IMR-90 (cell line): ENCODE results near the gene CD46. TPM values are rescaled to one million over a fixed set of nuclear protein-coding genes. Genes with fewer than 3 reads are reported as not detected.

Source experiments
- ATAC-seq: fragments of 200-7000 bp; cut with Tn5 transposase; 2 replicates; pipeline ENCODE4 v1.9.1; 2020; ENCODE audit warnings: low read depth, mild to moderate bottlenecking, moderate library complexity
- BruUV-seq: library from RNA; stranded (reverse); fragments of 400-500 nt; replicated peaks from 2 replicates; lab custom pipeline; 2021; lab: Mats Ljungman, UMichigan
- CTCF ChIA-PET: fragments of 300-600 bp; formaldehyde crosslinking; extraction: SDS; loops from one replicate; lab custom pipeline; 2021; ENCODE audit warnings: antibody characterized with exemption; lab: Yijun Ruan, JAX
- POLR2A ChIA-PET: fragments of 300-600 bp; sonication (Branson Sonifier 250); formaldehyde crosslinking; loops from one replicate; lab custom pipeline; 2022; ENCODE audit warnings: antibody characterized with exemption; ENCODE audit not compliant: unreplicated experiment; lab: Charles Lee
- DNase-seq: peaks from one replicate; pipeline ENCODE4 v3.0.0; 2013
- H2AFZ ChIP-seq: replicated peaks from 2 replicates; pipeline ENCODE3; 2013; ENCODE audit warnings: low read length, mild to moderate bottlenecking; ENCODE audit not compliant: poor library complexity
- H2AK5ac ChIP-seq: 2 replicates; pipeline ENCODE4 v1.6.1; 2013; ENCODE audit warnings: low read depth, low read length, inconsistent platforms
- H2AK9ac ChIP-seq: replicated peaks from 2 replicates; pipeline ENCODE3; 2013; ENCODE audit warnings: mild to moderate bottlenecking, low read depth, low read length, moderate library complexity; ENCODE audit not compliant: poor library complexity
- H2BK120ac ChIP-seq: 2 replicates; pipeline ENCODE4 v1.6.1; 2013; ENCODE audit warnings: low read depth, low read length, inconsistent platforms
- H2BK15ac ChIP-seq: 3 replicates; pipeline ENCODE4 v1.6.1; 2013; ENCODE audit warnings: low read depth, low read length, inconsistent platforms
- H2BK20ac ChIP-seq: 2 replicates; pipeline ENCODE4 v1.6.1; 2013; ENCODE audit warnings: low read depth, mild to moderate bottlenecking, inconsistent platforms, low read length, moderate library complexity
- H2BK5ac ChIP-seq: 2 replicates; pipeline ENCODE4 v1.6.1; 2013; ENCODE audit warnings: mild to moderate bottlenecking, low read depth, low read length, inconsistent platforms; ENCODE audit not compliant: poor library complexity, severe bottlenecking
- H3K14ac ChIP-seq: replicated peaks from 2 replicates; pipeline ENCODE4 v1.6.1; 2013; ENCODE audit warnings: low read depth, low read length, inconsistent platforms
- H3K18ac ChIP-seq: 2 replicates; pipeline ENCODE4 v1.6.1; 2013; ENCODE audit warnings: low read depth, low read length, control low read depth
- H3K23ac ChIP-seq: 2 replicates; pipeline ENCODE4 v1.6.1; 2013; ENCODE audit warnings: low read depth, low read length, inconsistent platforms
- H3K27ac ChIP-seq: 2 replicates; pipeline ENCODE4 v1.5.1; 2013; ENCODE audit warnings: mild to moderate bottlenecking, control low read depth, low read length; ENCODE audit not compliant: insufficient read depth
- H3K27me3 ChIP-seq: 2 replicates; pipeline ENCODE4 v1.6.1; 2013; ENCODE audit warnings: low read length; ENCODE audit not compliant: control insufficient read depth, insufficient read depth
- H3K36me3 ChIP-seq: 2 replicates; pipeline ENCODE4 v1.6.1; 2013; ENCODE audit warnings: low read length, mixed read lengths; ENCODE audit not compliant: control insufficient read depth, insufficient read depth
- H3K4ac ChIP-seq: 2 replicates; pipeline ENCODE4 v1.6.1; 2013; ENCODE audit warnings: low read depth, low read length, inconsistent platforms
- H3K4me1 ChIP-seq: 2 replicates; pipeline ENCODE4 v1.6.1; 2013; ENCODE audit warnings: low read length, mixed read lengths; ENCODE audit not compliant: control insufficient read depth, insufficient read depth
- H3K4me2 ChIP-seq: 2 replicates; pipeline ENCODE4 v1.6.1; 2013; ENCODE audit warnings: low read depth, mild to moderate bottlenecking, control low read depth, low read length, moderate library complexity
- H3K4me3 ChIP-seq: 2 replicates; pipeline ENCODE4 v1.5.1; 2013; ENCODE audit warnings: low read depth, mild to moderate bottlenecking, control low read depth, low read length, moderate library complexity; ENCODE audit not compliant: insufficient read depth
- H3K56ac ChIP-seq: 2 replicates; pipeline ENCODE4 v1.6.1; 2013; ENCODE audit warnings: low read length, inconsistent platforms; ENCODE audit not compliant: insufficient read depth; ENCODE audit errors: extremely low read depth
- H3K79me1 ChIP-seq, 2 experiments: 2 replicates each; pipeline ENCODE4 v1.6.1; 2013; ENCODE audit warnings: low read length in 2 of 2, inconsistent platforms in 1 of 2, low read depth in 1 of 2
- H3K9ac ChIP-seq: 2 replicates; pipeline ENCODE4 v1.6.1; 2013; ENCODE audit warnings: low read depth, low read length, control low read depth
- H3K9me1 ChIP-seq: 2 replicates; pipeline ENCODE4 v1.6.1; 2013; ENCODE audit warnings: low read length, inconsistent platforms; ENCODE audit not compliant: insufficient read depth
- H3K9me3 ChIP-seq: 2 replicates; pipeline ENCODE4 v1.6.1; 2013; ENCODE audit warnings: low read length; ENCODE audit not compliant: control insufficient read depth, insufficient read depth
- H4K20me1 ChIP-seq: 2 replicates; pipeline ENCODE4 v1.6.1; 2013; ENCODE audit warnings: low read length, inconsistent platforms; ENCODE audit not compliant: insufficient read depth
- H4K5ac ChIP-seq: 2 replicates; pipeline ENCODE4 v1.6.1; 2013; ENCODE audit warnings: mild to moderate bottlenecking, low read depth, low read length, control low read depth
- H4K8ac ChIP-seq, 2 experiments: 2 replicates each; pipeline ENCODE4 v1.6.1; 2013; ENCODE audit warnings: low read depth in 2 of 2, low read length in 2 of 2, control low read depth in 1 of 2, inconsistent platforms in 1 of 2
- H4K91ac ChIP-seq: 2 replicates; pipeline ENCODE4 v1.6.1; 2013; ENCODE audit warnings: low read depth, low read length, inconsistent platforms; ENCODE audit not compliant: insufficient read depth
- BHLHE40 ChIP-seq: fragments of 150-350 bp; IDR thresholded peaks from 2 replicates; pipeline ENCODE4 v1.6.1; 2016; ENCODE audit warnings: mild to moderate bottlenecking, low read depth, low read length
- CEBPB ChIP-seq: IDR thresholded peaks from 2 replicates; pipeline ENCODE4 v1.6.1; 2012; ENCODE audit warnings: low read depth, low read length, improper control_type of control experiment
- CHD1 ChIP-seq: IDR thresholded peaks from 2 replicates; pipeline ENCODE4 v1.6.1; 2012; ENCODE audit warnings: low read depth, low read length, improper control_type of control experiment
- FOS ChIP-seq: fragments of 150-350 bp; IDR thresholded peaks from 2 replicates; pipeline ENCODE4 v1.6.1; 2016; ENCODE audit warnings: low read depth, low read length
- MAZ ChIP-seq: IDR thresholded peaks from 2 replicates; pipeline ENCODE4 v1.6.1; 2012; ENCODE audit warnings: low read depth, mild to moderate bottlenecking, low read length, improper control_type of control experiment, moderate library complexity, borderline replicate concordance
- MXI1 ChIP-seq: IDR thresholded peaks from 2 replicates; pipeline ENCODE4 v1.6.1; 2012; ENCODE audit warnings: low read depth, mild to moderate bottlenecking, low read length, moderate library complexity, borderline replicate concordance
- NFE2L2 ChIP-seq: fragments of 150-350 bp; IDR thresholded peaks from 2 replicates; pipeline ENCODE4 v1.6.1; 2016; ENCODE audit warnings: low read depth, mild to moderate bottlenecking, low read length
- POLR2A ChIP-seq: IDR thresholded peaks from 2 replicates; pipeline ENCODE4 v1.6.1; 2012; ENCODE audit warnings: mild to moderate bottlenecking, low read depth, low read length
- RFX5 ChIP-seq: IDR thresholded peaks from 2 replicates; pipeline ENCODE4 v1.8.0; 2012; ENCODE audit warnings: low read depth, mild to moderate bottlenecking, low read length, moderate library complexity
- WGBS, 2 experiments: methylation state at CpG; one replicate each; pipeline versions ENCODE4 v1.1.5 to v1.1.7; 2013; ENCODE audit warnings: missing lambda C conversion rate in 2 of 2; ENCODE audit not compliant: insufficient read length in 1 of 2; ENCODE audit errors: extremely low coverage in 2 of 2; 5-methylcytosine and 5-hydroxymethylcytosine counted together
- dilution Hi-C: fragments of 300-500 bp; cut with HindIII; formaldehyde crosslinking; loops from one replicate; pipeline ENCODE4 v1.14.3; 2018; ENCODE audit warnings: low sequenced_read_pairs; ENCODE audit not compliant: unreplicated experiment
- in situ Hi-C: fragments of 300-500 bp; cut with MboI; formaldehyde crosslinking; loops from 3 replicates; pipeline ENCODE4 v1.14.3; 2019; ENCODE audit warnings: low sequenced_read_pairs, inconsistent platforms, mixed read lengths
- intact Hi-C: fragments of 100-400 bp; cut with micrococcal nuclease; formaldehyde crosslinking; loops from 2 replicates; pipeline ENCODE4 v1.10.0; 2022
- polyA plus RNA-seq, 3 experiments: library from polyadenylated mRNA; depleted of rRNA; stranded (reverse); fragments of >200 nt; gene quantifications; 2 replicates each; pipeline ENCODE4 v1.2.3, GENCODE V29; 2012; ENCODE audit warnings: low replicate concordance in 1 of 3
- total RNA-seq: library from RNA; depleted of rRNA; stranded (reverse); fragments of >200 nt; gene quantifications from 2 replicates; pipeline ENCODE4 v1.2.3, GENCODE V29; 2012
- TF ChIP-seq, protein P1 (sequence below): fragments of 150-350 bp; IDR thresholded peaks from 2 replicates; pipeline ENCODE4 v1.6.1; 2016; ENCODE audit warnings: low read depth, mild to moderate bottlenecking, low read length, moderate library complexity, borderline replicate concordance
- TF ChIP-seq, protein P2 (sequence below): fragments of 150-350 bp; IDR thresholded peaks from 2 replicates; pipeline ENCODE4 v1.6.1; 2017; ENCODE audit warnings: mild to moderate bottlenecking, antibody characterized with exemption, low read length, low read depth
- TF ChIP-seq, protein P3 (sequence below): conservative IDR thresholded peaks from 2 replicates; pipeline ENCODE4 v1.5.1; 2012; ENCODE audit warnings: mild to moderate bottlenecking, low read depth, low read length, improper control_type of control experiment

CD46 gene
- total and polyA plus RNA-seq, 2 of the 4 experiments (the other 2 are of a cell fraction), result 37.1 to 82.0 TPM

DNA sequence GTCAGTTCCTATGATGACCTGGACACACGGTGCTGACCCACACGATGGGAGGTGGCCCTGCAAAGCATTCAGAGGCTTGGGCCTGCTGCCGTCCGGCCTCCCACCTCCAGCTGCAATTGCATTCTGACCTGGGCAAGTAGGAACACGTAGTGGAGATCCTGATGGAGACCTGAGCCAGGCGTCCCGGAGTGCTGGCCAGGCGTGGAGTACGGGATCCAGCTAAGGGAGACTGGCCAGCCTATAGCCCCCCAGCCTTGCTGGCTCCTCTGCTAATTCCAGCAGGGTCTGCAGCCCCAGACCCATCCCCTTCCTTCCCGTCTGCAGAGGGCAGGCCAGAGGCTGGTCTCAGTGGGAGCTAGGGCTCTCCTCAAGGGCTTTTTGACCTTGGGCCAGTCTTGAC is 11.2 kb downstream of the CD46 start:
- WGBS, 2 experiments, result 93% methylated on average over 5 of the region's 10 CpGs; no CpG with 5 or more reads in 1 of the 2 experiments
- H2BK20ac ChIP-seq, result no peak overlapping the region
- no peak overlapping the region for H2BK5ac ChIP-seq
- no peak for ATAC-seq
- TF ChIP-seq FOS (no peak), MXI1 (no peak), CEBPB (no peak), POLR2A (no peak), CHD1 (no peak), BHLHE40 (no peak), NFE2L2 (no peak), RFX5 (no peak), MAZ (no peak)
- TF ChIP-seq, protein P1, sequence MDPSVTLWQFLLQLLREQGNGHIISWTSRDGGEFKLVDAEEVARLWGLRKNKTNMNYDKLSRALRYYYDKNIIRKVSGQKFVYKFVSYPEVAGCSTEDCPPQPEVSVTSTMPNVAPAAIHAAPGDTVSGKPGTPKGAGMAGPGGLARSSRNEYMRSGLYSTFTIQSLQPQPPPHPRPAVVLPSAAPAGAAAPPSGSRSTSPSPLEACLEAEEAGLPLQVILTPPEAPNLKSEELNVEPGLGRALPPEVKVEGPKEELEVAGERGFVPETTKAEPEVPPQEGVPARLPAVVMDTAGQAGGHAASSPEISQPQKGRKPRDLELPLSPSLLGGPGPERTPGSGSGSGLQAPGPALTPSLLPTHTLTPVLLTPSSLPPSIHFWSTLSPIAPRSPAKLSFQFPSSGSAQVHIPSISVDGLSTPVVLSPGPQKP, result no peak
- TF ChIP-seq, protein P2, sequence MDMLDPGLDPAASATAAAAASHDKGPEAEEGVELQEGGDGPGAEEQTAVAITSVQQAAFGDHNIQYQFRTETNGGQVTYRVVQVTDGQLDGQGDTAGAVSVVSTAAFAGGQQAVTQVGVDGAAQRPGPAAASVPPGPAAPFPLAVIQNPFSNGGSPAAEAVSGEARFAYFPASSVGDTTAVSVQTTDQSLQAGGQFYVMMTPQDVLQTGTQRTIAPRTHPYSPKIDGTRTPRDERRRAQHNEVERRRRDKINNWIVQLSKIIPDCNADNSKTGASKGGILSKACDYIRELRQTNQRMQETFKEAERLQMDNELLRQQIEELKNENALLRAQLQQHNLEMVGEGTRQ, result no peak
- TF ChIP-seq, protein P3, sequence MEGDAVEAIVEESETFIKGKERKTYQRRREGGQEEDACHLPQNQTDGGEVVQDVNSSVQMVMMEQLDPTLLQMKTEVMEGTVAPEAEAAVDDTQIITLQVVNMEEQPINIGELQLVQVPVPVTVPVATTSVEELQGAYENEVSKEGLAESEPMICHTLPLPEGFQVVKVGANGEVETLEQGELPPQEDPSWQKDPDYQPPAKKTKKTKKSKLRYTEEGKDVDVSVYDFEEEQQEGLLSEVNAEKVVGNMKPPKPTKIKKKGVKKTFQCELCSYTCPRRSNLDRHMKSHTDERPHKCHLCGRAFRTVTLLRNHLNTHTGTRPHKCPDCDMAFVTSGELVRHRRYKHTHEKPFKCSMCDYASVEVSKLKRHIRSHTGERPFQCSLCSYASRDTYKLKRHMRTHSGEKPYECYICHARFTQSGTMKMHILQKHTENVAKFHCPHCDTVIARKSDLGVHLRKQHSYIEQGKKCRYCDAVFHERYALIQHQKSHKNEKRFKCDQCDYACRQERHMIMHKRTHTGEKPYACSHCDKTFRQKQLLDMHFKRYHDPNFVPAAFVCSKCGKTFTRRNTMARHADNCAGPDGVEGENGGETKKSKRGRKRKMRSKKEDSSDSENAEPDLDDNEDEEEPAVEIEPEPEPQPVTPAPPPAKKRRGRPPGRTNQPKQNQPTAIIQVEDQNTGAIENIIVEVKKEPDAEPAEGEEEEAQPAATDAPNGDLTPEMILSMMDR, result no peak
- no peak overlapping the region for H3K4me3 ChIP-seq
- intact Hi-C loops, result no loop called here
- no peaks in the 10 kb centered on the region for H3K4me1 ChIP-seq
- H3K14ac ChIP-seq, result no peak overlapping the region
- H3K27me3 ChIP-seq, result no peaks in the 10 kb centered on the region
- no peak overlapping the region for H3K23ac ChIP-seq
- H2AK5ac ChIP-seq, result no peak overlapping the region
- no peak overlapping the region for H2AK9ac ChIP-seq
- H3K79me1 ChIP-seq, result peaks cover 3% of the 10 kb centered on the region in 2 experiments; a peak in 3 of 4 replicates
- H3K36me3 ChIP-seq, result peaks cover 25% of the 10 kb centered on the region
- no peak overlapping the region for H4K8ac ChIP-seq
- no peak overlapping the region for H4K91ac ChIP-seq
- no peak overlapping the region for H3K4me2 ChIP-seq
- H3K9me3 ChIP-seq, result no peaks in the 10 kb centered on the region
- POLR2A ChIA-PET, result no interaction called here
- H2BK15ac ChIP-seq, result no peak overlapping the region
- H3K27ac ChIP-seq, result no peak overlapping the region
- DNase-seq, result no peak
- no peak overlapping the region for H3K56ac ChIP-seq
- CTCF ChIA-PET, result no interaction called here
- no peak overlapping the region for H2BK120ac ChIP-seq
- dilution Hi-C loops, result no loop called here
- in situ Hi-C loops, result no loop called here
- no peak overlapping the region for H4K5ac ChIP-seq
- no TSS peak for BruUV-seq
- no peak overlapping the region for H3K18ac ChIP-seq
- no peak overlapping the region for H3K9ac ChIP-seq
- H3K9me1 ChIP-seq, result no peaks in the 10 kb centered on the region; the same call in 1 of the 2 replicates
- H3K4ac ChIP-seq, result no peak overlapping the region
- no peak overlapping the region for H2AFZ ChIP-seq
- no peaks in the 10 kb centered on the region for H4K20me1 ChIP-seq
